Tibial nerve (tissue), 3 donors: ENCODE measurements around the gene VEGFC.

ENCODE experiments used
- CTCF ChIP-seq, 5 experiments: fragments of 200-600 bp in 3 of 5; fragments of 450-650 bp in 2 of 5; sonication (generic) in 3 of 5; IDR thresholded peaks; one replicate each; pipeline ENCODE4 v1.5.1; 2016 to 2019; ENCODE audit warnings: antibody characterized with exemption in 5 of 5, mild to moderate bottlenecking in 3 of 5, moderate library complexity in 2 of 5
- POLR2A ChIP-seq, 2 donors: fragments of 450-650 bp; IDR thresholded peaks; one replicate each; pipeline ENCODE4 v1.6.1; 2017; ENCODE audit warnings: antibody characterized with exemption in 2 of 2, mild to moderate bottlenecking in 2 of 2, moderate library complexity in 2 of 2

- TF ChIP-seq POLR2A (IDR thresholded peaks at IDR 0.05) (no peak), CTCF (IDR thresholded peaks at IDR 0.05) (no peak)
These were observed 32.1 kb upstream of the VEGFC start for GRCh38 chr4:176824645-176825366.
